ENCODE measurements around the gene COL19A1.

Gene COL19A1

GRCh38 chr6:70253923-70254322, 387.6 kb downstream of the COL19A1 start:
- no peak for DNase-seq
- H3K36me3 ChIP-seq (replicated peaks): no peaks in the 10 kb centered on the region
- H3K4me3 ChIP-seq (ENCODE audit: low read depth, low read length): no peak overlapping the region
- no peaks in the 10 kb centered on the region for H3K27me3 ChIP-seq (replicated peaks)
- TF ChIP-seq CTCF (IDR thresholded peaks at IDR 0.05; ENCODE audit: low read depth, low read length, missing control alignments): no peak
- in situ Hi-C loops (cut with HindIII; ENCODE audit: low pct_ligation_motif_present, low sequenced_read_pairs): no loop called here
- H3K27ac ChIP-seq: no peak overlapping the region

DNA sequence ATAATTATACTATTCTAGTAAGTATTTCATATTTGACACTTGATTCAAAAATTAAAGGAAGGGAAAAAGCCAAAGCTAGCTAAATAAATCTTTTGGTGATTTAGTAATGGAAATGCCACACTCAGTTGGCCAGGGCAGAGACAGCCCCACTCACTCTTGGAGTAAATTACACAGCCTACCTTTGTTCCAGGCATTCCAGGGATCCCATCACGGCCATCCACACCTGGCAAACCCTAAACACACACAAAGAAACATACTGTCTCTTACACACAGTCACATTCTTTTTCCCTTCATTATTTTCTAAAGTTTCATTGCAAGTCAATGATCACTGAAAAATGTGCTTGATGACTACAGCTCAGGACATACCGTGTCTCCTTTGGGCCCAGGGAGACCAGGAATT, 388.4 kb downstream of the COL19A1 start:
- Histone ChIP-seq H3K27me3 (replicated peaks) (no peaks in the 10 kb centered on the region), H3K27ac (no peak overlapping the region), H3K36me3 (replicated peaks) (no peaks in the 10 kb centered on the region), H3K4me3 (ENCODE audit: low read depth, low read length) (no peak overlapping the region)
- no peak for TF ChIP-seq CTCF (IDR thresholded peaks at IDR 0.05; ENCODE audit: low read depth, low read length, missing control alignments)
- in situ Hi-C loops (cut with HindIII; ENCODE audit: low pct_ligation_motif_present, low sequenced_read_pairs): no loop called here
- no peak for DNase-seq

- DNase-seq: no peak
- no peaks in the 10 kb centered on the region for H3K27me3 ChIP-seq (replicated peaks)
- H3K36me3 ChIP-seq (replicated peaks): no peaks in the 10 kb centered on the region
- no peak for TF ChIP-seq CTCF (IDR thresholded peaks at IDR 0.05; ENCODE audit: low read depth, low read length, missing control alignments)
- no peak overlapping the region for H3K4me3 ChIP-seq (ENCODE audit: low read depth, low read length)
- no peak overlapping the region for H3K27ac ChIP-seq
- in situ Hi-C loops (cut with HindIII; ENCODE audit: low pct_ligation_motif_present, low sequenced_read_pairs): no loop called here
These were observed 391.5 kb downstream of the COL19A1 start for GRCh38 chr6:70257768-70258273.

DNA sequence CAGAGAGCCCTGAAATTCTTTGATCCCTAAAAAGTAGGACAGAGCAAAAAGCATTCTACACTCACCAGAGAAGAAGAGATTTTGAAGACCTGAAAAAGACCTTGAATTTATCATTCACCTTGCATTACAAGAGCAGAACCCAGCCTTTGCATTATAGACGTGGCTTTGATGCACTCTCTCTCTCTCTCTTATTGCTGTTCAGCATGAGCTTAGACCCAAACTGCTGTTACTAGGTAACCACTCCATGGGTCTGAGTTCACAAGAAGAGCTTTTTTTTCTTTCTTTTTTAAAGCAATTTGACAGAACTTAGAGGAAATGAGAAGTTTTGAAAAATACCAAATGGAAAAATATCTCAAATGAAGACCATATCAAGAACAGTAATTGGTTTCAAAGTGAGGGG, 392.1 kb downstream of the COL19A1 start:
- H3K27ac ChIP-seq: no peak overlapping the region
- H3K27me3 ChIP-seq (replicated peaks): no peaks in the 10 kb centered on the region
- TF ChIP-seq CTCF (IDR thresholded peaks at IDR 0.05; ENCODE audit: low read depth, low read length, missing control alignments): no peak
- H3K4me3 ChIP-seq (ENCODE audit: low read depth, low read length): no peak overlapping the region
- no peaks in the 10 kb centered on the region for H3K36me3 ChIP-seq (replicated peaks)
- in situ Hi-C loops (cut with HindIII; ENCODE audit: low pct_ligation_motif_present, low sequenced_read_pairs): no loop called here
- no peak for DNase-seq

Measured in brain microvascular endothelial cell (primary cell).